Activated T-cell treated with anti-CD3 and anti-CD28 coated beads for 4 hours (primary cell): ENCODE results near the gene CNTFR.
A peak's percentile ranks its signal among the peaks of the same experiment; 100 is the strongest.

Experiments used
- DNase-seq: peaks from one replicate; pipeline ENCODE4 v3.0.0-alpha.2; 2020

CNTFR gene

DNA sequence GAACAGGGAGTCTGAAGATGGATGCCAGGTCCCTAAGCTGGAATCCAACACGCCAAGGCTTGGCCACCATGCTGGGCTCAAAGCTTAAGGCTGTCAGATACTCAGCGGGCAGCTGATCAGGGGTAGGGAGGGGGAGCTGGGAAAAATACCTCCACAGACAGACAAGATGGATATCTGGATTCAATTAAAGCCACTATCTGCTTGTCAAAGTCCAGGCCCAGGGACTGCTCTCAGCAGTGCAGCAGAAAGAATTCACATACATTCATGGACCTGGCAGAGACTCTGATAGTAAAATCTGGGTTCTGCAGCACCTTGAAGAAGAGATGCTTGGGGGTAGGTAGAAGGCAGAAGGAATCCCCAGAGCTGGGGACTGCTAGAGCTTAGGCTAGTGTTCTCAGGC, 25.6 kb upstream of the CNTFR start:
- DNase-seq, result no peak

GRCh38 chr9:34612788-34613390, 23.4 kb upstream of the CNTFR start:
- peak; percentile 59 for DNase-seq

DNA sequence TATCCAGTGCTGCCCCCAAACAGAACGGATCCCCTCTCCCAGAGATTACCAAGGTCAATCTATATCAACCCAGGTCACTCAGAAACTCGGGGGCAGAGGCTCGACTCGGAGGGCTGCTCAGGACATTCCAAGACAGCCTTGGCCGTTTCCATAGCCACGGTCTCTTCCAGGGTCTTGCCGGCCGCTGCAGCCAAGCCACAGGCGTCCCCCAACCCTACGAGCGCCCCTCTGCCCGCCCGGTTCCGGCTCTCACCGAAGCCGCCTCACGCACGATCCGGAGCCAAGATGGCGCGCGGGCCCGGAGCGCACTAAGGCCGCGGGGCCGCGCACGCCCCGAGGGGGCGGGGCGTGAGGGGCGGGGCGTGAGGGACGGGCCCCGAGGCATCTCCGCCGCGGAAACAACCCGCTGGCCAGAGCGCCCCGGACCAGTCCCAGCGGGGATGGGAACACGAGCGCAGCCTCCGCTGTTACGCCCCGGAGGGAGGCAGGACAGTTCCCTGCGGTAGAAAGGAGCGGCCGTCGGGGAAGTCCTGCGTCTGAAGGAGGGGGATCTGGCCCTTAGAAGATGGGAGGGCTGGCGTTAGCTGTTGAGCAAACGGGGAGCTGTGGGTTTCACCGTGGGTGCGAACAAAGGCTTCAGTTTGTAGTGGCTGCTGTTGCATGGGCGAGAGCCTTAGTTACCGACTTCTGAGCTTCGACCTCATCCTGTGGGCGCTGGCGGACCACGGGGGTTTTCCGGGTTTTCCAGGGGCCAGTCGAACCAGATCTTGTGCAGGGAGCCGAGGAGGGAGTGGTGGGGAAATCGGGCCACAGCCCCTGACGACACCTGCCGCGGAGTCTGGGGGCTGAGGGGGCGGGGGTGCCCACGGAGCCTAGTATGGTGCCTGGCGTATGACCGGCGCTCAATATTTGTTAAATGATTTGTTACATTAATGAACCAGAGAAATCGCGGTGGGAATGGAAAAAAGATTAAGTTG, 22.6 kb upstream of the CNTFR start, which contains the start of gene RPP25L:
TSS of gene RPP25L (minus strand) at position 287 of the 977 bp plus-strand sequence. CDS start 801 bp downstream, outside the sequence.
- DNase-seq, result peak; percentile 84

DNA sequence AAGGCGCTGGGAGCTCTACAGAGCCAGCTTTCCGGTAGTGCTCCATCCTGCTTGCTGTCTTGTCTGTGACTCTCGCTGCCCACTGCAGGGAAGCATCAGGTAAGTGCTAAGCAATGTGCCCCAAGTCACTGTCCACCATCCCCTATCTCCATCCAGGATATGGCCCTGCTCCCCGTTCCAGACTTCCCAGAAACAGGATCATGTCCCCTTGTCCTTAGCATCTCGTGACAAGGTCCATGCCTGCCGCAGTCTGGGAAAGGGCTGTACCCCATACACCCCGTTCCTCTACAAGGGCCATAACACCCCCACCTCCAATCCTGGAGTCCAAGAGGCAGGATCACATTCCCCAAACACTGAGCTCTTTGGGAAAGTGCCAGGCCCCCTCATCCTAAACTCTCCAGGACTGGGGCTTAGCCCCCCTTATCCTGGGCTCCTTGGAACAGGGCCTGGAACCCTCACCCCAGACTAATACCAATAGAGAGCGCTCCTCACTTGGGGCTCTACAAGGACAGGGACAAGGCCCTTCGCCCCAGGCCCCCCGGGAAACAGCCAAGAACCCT, 21.8 kb upstream of the CNTFR start:
- DNase-seq, result no peak

GRCh38 chr9:34610434-34611206, 21.1 kb upstream of the CNTFR start:
- no peak for DNase-seq

- DNase-seq, result no peak
These were observed 17.8 kb upstream of the CNTFR start for GRCh38 chr9:34607331-34607730.

DNA sequence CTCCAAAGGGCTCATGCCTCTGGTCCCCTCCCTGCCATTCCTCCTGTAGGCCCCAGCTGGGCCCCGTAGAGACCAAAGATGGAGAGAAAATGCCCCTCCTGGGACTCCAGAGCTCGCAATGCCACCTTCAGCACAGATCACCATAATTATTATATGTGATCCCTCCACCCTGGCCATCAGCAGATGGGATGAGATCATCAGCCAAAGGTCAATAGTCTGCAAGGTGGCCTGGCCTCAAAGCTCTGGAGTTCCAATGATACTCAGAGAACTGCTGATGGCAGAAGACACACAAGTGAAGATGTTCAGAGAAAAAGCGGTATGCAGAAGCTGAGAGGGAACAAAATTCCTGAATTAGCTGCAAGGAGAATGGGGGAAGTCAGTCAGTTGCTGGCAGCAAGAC, 17.4 kb upstream of the CNTFR start:
- DNase-seq, result no peak

- no peak for DNase-seq
These were observed 16.7 kb upstream of the CNTFR start for GRCh38 chr9:34606190-34606589.

DNA sequence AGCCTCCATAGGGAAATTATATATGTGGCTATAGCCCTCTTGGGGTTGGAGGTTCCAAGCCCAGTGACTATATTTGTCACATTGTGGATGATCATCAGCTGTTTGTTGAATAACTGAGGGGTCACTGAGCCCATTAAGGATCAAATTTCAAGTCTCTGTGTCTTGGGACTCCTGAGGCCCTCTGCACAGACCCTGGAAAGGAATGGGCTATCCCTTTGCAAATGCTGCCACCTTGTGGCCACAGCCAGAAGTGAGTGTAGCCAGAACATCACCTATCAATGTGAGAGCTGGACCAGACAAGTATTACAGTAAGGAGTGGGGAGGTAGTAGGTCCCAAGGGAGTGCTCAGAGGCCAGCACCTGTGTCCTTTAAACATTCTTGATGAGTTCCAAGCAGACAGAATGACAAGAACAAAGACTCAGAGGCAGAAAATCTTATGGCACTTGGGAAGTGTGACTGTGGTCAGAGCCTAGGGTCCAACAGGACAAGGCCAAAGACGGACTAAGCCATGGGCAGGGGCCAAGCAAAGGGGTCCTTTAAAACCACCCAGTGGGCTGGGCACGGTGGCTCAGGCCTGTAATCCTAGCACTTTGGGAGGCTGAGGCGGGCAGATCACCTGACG, 14.2 kb upstream of the CNTFR start:
- DNase-seq, result peak; percentile 78

- no peak for DNase-seq
These were observed 12.5 kb upstream of the CNTFR start for GRCh38 chr9:34601937-34602573.

DNA sequence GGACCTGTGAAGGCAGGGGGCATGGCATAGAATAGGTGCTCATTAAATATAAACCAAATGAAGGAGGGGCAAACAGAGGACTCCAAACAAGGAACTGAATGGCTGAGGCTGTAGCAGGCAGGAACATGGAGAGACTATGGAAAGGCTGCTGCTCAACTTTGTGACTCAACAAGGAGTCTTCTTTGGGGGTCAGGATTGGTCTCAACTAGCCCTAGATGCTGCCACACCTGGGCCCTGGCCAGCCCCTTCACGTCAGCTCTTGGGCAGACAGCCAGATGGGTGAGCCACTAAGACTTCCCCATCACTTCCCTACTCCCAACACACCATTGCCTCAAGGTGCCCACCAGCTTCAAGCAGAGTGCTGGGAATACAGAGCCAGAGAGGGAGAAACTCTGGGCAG, 11.4 kb upstream of the CNTFR start:
- no peak for DNase-seq

GRCh38 chr9:34599546-34599945, 10.0 kb upstream of the CNTFR start:
- DNase-seq, result no peak

DNA sequence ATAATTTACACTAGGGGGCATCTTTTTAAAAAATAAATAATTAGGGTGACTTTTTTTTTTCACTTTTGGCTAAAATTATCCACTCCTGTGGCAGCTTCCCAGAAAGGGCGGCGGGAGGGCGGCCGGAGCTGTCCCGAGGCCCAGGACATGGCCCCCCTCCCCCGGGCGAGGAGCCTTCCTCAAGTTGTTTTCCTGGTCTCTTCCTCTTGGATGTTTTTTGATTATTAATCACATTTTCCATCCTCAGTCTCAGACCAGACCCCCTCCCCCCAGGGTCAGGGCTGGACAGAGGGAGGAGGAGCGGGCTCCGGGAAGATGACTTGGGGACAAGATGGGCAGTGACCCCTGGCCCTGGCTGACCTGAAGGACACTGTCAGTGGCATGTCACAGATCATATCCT, 4.7 kb upstream of the CNTFR start:
- no peak for DNase-seq

DNA sequence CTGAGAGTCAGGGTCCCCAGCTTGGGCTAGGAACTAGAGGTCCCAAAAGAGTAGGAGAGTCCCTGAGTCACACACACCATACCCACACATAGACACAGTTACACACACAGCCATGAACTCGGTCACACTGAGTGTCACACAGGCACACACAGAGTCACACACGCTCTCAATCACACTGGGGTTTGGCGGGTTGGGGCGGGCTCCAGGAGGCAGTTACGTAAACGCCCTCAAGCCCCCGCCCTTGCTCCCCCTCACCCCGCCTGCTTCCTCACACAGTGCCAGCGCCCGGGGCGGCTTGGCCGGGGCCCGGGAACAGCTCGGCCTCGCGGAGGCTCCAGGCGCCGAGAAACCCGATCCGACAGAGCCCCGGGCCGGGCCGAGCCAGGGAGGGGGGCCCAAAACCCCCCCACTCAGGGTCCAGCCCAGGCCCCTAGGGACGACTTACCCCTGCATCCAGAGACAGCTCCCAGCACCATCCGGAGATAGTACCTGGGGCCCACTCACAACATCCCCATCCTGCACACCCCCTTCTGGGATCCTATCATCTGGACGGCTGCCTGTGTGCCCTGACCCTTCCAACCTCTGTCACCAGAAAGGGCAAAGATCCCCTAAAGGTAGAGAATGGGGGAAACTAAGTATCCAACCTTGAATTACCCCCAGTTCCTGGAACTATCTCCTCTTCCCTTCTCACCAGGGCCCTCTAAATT, 3.5 kb upstream of the CNTFR start:
- DNase-seq, result no peak

DNA sequence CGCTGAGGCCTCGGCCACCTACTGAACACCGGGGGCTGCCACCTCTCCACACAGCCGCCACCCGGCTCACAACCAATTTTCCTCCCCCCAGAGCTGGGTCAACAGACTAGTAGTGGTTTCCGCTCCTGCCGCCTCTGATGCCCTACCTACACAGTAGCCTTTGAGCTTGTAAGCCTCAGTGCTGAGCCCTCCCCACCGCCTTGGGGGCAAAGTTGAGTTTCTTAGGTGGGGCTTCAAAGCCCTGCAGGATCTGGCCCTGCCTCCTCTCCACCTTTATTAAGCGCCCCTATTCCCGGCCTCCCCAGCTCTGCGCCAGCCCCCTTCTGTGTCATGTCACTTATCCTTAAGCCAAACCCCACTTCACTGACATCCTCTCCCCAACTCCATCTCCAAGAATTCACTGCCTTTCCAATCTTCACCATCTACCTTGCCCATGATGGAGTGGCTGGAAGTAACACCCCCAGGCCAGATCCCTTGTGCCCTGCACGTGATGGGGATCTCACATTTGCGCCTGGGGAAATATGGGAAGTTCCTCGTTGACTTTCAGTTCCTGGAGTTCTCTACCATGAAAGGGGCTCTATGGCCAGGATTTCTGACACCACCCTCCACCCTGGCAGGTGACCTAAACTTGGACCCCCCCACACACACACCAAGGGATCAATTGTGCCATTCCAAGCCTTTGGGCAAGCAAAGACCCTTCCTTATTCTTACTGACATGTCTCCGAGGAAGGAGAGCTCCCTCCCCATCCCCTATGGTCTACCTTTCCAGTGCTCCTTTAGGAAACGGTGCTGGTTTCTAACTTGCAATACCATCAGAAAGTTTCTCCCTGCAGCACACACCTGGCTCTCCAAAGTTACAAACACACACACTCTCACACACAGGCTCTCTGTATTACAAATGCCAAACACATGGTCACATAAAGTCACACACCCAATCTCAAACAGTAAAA, 2.7 kb upstream of the CNTFR start:
- no peak for DNase-seq

- peak; percentile 73 for DNase-seq
These were observed 1.9 kb upstream of the CNTFR start for GRCh38 chr9:34591248-34591916.

GRCh38 chr9:34590381-34591247, 1.1 kb upstream of the CNTFR start:
- no peak for DNase-seq
